Esophagus muscularis mucosa (tissue), 4 donors: ENCODE measurements around the gene ZMYM2. TPM values are rescaled to one million over a fixed set of nuclear protein-coding genes. Genes with fewer than 3 reads are reported as not detected.
A peak's percentile ranks its signal among the peaks of the same experiment; 100 is the strongest.

Experiments
- DNase-seq: peaks from one replicate; pipeline ENCODE4 v3.0.0-alpha.2; 2017; ENCODE audit errors: extremely low spot score
- H3K27ac ChIP-seq, 4 donors: fragments of 200-600 bp; sonication (generic); replicated peaks in 1 of 4; 1 replicate in 3 of 4; 2 replicates in 1 of 4; pipeline ENCODE4 v1.5.1; 2016 to 2019; ENCODE audit warnings: mild to moderate bottlenecking in 1 of 4
- H3K27me3 ChIP-seq, 4 donors: fragments of 200-600 bp; sonication (generic); one replicate each; pipeline versions ENCODE4 v1.5.1 to v1.6.0; 2016 to 2019
- H3K36me3 ChIP-seq, 4 donors: fragments of 200-600 bp; sonication (generic); one replicate each; pipeline ENCODE4 v1.5.1; 2016 to 2019
- H3K4me1 ChIP-seq, 4 donors: fragments of 200-600 bp; sonication (generic); one replicate each; pipeline ENCODE4 v1.5.1; 2016 to 2019
- H3K4me3 ChIP-seq, 4 donors: fragments of 200-600 bp; sonication (generic); 1 replicate in 2 of 4; 2 replicates in 2 of 4; pipeline ENCODE4 v1.5.1; 2016 to 2019; ENCODE audit warnings: mild to moderate bottlenecking in 4 of 4, moderate library complexity in 1 of 4
- H3K9me3 ChIP-seq, 4 donors: fragments of 200-600 bp; sonication (generic); 1 replicate in 3 of 4; 2 replicates in 1 of 4; pipeline ENCODE4 v1.5.1; 2016 to 2019
- EP300 ChIP-seq: sonication (generic); formaldehyde crosslinking; IDR thresholded peaks from one replicate; pipeline ENCODE4 v1.6.1; 2017; ENCODE audit warnings: antibody characterized with exemption
- POLR2A ChIP-seq: fragments of 450-650 bp; IDR thresholded peaks from one replicate; pipeline ENCODE4 v1.6.1; 2017; ENCODE audit warnings: antibody characterized with exemption, moderate library complexity, mild to moderate bottlenecking, low read depth
- POLR2AphosphoS5 ChIP-seq, 2 donors: sonication (generic); formaldehyde crosslinking; IDR thresholded peaks; one replicate each; pipeline ENCODE4 v1.6.1; 2017; ENCODE audit warnings: antibody characterized with exemption in 2 of 2
- WGBS: methylation state at CpG from one replicate; pipeline ENCODE4 v1.1.5; 2018; 5-methylcytosine and 5-hydroxymethylcytosine counted together
- intact Hi-C: fragments of 100-400 bp; cut with DNase I; formaldehyde crosslinking; loops from one replicate; pipeline ENCODE4 v1.15.1; 2023
- total RNA-seq, 4 donors: library from RNA; depleted of rRNA; stranded (reverse); fragments of >200 nt; gene quantifications; one replicate each; pipeline versions ENCODE4 v1.1.0 to v1.2.1, GENCODE V29; 2016
- TF ChIP-seq, protein P1 (sequence below), 3 experiments: fragments of 200-600 bp in 2 of 3; fragments of 450-650 bp in 1 of 3; sonication (generic) in 2 of 3; IDR thresholded peaks; one replicate each; pipeline ENCODE4 v1.5.1; 2017 to 2019; ENCODE audit warnings: antibody characterized with exemption in 3 of 3, mild to moderate bottlenecking in 2 of 3, moderate library complexity in 1 of 3

ZMYM2 gene
- total RNA-seq, 4 donors from 2014 or later: 36.8 to 49.4 (median 45.5) TPM

DNA sequence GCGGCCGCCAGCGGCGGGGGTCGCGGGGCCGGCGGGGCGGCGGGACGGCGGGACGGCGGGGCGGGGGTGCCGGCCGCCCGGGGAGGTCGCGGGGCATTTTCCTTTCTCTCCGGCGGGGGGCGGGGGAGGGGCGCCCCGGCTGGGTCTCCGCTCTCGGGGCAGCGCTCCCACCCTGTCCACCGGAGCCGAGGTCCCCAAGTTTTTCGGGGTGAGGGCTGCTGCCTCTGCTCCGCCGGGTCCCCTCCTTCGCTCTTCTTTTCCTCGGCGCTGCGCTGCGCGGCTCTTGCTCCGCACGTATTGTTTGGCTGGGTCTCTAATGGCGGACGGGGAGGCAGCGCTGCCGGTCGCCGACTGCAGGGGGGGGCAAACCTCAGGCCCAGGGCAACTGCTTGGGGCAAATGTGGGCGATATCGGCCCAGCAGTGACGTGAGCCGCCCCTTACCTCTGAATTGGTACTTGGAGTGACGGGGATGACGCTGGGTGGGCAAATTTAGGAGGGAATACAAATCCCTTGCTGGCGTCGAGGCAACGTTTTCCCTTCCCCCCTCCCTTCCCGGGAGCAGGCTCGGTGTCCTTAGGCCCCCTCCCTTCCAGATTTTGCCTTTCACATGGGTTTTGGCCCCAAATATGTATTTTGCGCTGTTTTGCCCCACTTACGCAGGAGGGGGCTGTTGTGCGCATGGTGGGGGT is 759 bp downstream of the ZMYM2 start:
- TF ChIP-seq, protein P1, sequence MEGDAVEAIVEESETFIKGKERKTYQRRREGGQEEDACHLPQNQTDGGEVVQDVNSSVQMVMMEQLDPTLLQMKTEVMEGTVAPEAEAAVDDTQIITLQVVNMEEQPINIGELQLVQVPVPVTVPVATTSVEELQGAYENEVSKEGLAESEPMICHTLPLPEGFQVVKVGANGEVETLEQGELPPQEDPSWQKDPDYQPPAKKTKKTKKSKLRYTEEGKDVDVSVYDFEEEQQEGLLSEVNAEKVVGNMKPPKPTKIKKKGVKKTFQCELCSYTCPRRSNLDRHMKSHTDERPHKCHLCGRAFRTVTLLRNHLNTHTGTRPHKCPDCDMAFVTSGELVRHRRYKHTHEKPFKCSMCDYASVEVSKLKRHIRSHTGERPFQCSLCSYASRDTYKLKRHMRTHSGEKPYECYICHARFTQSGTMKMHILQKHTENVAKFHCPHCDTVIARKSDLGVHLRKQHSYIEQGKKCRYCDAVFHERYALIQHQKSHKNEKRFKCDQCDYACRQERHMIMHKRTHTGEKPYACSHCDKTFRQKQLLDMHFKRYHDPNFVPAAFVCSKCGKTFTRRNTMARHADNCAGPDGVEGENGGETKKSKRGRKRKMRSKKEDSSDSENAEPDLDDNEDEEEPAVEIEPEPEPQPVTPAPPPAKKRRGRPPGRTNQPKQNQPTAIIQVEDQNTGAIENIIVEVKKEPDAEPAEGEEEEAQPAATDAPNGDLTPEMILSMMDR (IDR thresholded peaks at IDR 0.05): peak in 1 of 3 experiments; percentile 29
- TF ChIP-seq POLR2AphosphoS5 (IDR thresholded peaks at IDR 0.05) (peak in 1 of 2 donors; percentile 16), EP300 (no peak)

DNA sequence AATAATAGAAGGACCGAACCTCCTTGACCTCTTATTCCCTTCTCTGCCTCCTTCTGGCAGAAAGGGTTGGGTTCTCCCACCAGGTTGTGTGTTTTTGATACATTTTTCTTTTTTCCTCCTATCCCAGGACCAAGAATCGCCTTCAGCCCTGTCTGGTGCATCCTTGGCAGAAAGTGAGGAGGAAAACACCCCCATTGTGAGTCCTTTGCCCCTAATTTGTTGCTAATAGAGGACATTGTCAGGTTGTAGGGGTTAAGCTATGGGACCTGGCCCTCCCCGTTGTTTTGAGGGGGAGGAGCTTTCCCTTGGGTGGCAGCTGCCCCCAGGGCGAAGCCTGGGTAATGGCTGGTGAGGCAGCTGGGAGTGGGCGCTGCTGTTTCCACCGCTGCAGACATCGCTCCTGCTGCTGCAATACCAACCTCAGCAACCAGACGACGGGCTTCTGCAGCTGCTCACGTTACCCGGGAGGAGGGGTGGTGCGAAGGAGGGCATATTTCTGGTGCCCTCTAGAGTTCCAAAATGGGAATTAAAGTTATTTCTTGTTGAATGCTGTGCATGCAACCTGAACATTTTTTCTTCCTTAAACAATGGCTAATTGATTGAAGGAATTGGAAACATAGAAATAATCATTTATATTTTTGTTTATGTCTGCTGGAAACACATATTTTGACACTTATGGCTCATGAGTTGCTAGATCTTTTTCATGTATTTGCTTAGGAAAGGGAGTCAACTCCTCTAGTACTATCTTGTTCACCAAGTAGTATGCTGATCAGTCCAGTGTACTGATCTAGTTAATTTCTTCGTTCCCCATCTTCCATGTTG is 1.5 kb downstream of the ZMYM2 start:
- Histone ChIP-seq H3K4me3 (peak overlapping the region; percentile 70 to 84 (median 73)), H3K9me3 (no peaks in the 10 kb centered on the region), H3K27ac (peak overlapping the region; percentile 97 to 99 (median 98)), H3K27me3 (no peaks in the 10 kb centered on the region), H3K4me1 (peaks cover 42 to 63% (median 60%) of the 10 kb centered on the region in 4 donors), H3K36me3 (peaks cover 0 to 8% (median 6%) of the 10 kb centered on the region in 4 donors)
- WGBS: 3% methylated on average over 9 of the region's 13 CpGs
- no peak for DNase-seq
- TF ChIP-seq POLR2A (no peak), POLR2AphosphoS5 (IDR thresholded peaks at IDR 0.05) (peak; percentile 71 to 89), EP300 (no peak)
- TF ChIP-seq, protein P1 (IDR thresholded peaks at IDR 0.05): peak; percentile 90 to 94 (median 91)
- intact Hi-C loops: loop anchor here (5.0 kb wide), 3 partner anchors 33 to 328 kb away; partner anchors contain the start of genes MPHOSPH8 and PSPC1

More for the DNA sequence above, 759 bp downstream of the ZMYM2 start:
- Histone ChIP-seq H3K36me3 (peaks cover 0 to 8% (median 4%) of the 10 kb centered on the region in 4 donors), H3K27ac (peak overlapping the region; percentile 97 to 99 (median 98)), H3K4me1 (peaks cover 40 to 57% (median 55%) of the 10 kb centered on the region in 4 donors), H3K27me3 (no peaks in the 10 kb centered on the region), H3K4me3 (peak overlapping the region; percentile 70 to 84 (median 73)), H3K9me3 (no peaks in the 10 kb centered on the region)
- DNase-seq: no peak
- intact Hi-C loops: loop anchor here (5.0 kb wide), 2 partner anchors 177 to 327 kb away; partner anchors contain the start of genes MPHOSPH8 and PSPC1
- under 1% methylated on average over 21 of the region's 61 CpGs for WGBS

DNA sequence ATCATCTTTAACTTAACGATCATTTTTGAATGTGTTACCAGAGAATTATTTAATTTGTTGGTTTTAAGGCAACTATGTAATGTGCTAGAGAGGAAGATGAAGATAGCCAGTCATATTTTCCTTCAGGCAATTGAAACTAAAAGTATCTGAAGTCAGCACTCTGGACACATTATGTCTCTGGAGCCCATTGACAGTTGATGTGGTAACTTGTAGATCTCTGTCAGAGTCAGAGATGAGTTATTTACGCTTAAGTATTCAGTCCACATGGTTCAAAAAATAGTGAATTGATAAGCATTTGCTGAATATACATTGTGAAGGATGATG is 2.1 kb downstream of the ZMYM2 start:
- Histone ChIP-seq H3K4me3 (peak overlapping the region; percentile 70 to 84 (median 73)), H3K27me3 (no peaks in the 10 kb centered on the region), H3K9me3 (no peaks in the 10 kb centered on the region), H3K4me1 (peaks cover 42 to 64% (median 62%) of the 10 kb centered on the region in 4 donors), H3K27ac (peak overlapping the region; percentile 97 to 99 (median 98)), H3K36me3 (peaks cover 0 to 8% (median 6%) of the 10 kb centered on the region in 4 donors)
- intact Hi-C loops: loop anchor here (5.0 kb wide), 1 partner anchor 33 kb away; no protein-coding TSS in a partner anchor
- DNase-seq: no peak
- WGBS: 71% methylated on average over 2 of the region's 2 CpGs
- TF ChIP-seq POLR2AphosphoS5 (IDR thresholded peaks at IDR 0.05) (no peak), POLR2A (no peak), EP300 (no peak)

DNA sequence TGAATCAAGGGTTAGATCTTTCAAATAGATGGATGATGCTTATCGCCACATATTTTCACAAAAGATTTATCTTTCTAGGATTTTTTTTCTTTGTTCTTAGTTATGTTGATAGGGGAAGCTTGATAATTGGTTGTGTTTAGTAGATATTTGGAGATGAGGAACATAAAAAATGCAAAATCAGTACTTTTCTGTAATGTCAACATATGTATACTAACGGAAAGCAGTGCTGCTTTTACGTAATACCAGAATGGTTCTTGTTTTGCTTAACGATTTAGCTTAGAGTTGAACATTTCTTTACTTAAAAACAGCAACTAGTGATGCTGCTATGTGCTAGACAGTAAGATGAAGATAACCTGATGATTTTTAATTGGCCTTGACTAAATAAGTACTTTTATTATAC is 3.0 kb downstream of the ZMYM2 start:
- Histone ChIP-seq H3K27ac (peak overlapping the region in 3 of 4 donors; percentile 9 to 97 (median 31)), H3K9me3 (no peaks in the 10 kb centered on the region), H3K4me3 (peak overlapping the region in 1 of 4 donors; percentile 7), H3K4me1 (peaks cover 42 to 71% (median 64%) of the 10 kb centered on the region in 4 donors), H3K27me3 (no peaks in the 10 kb centered on the region), H3K36me3 (peaks cover 0 to 16% (median 14%) of the 10 kb centered on the region in 4 donors)
- WGBS: 46% methylated on average over 4 of the region's 4 CpGs
- DNase-seq: no peak
- TF ChIP-seq POLR2A: no peak
- TF ChIP-seq EP300: no peak
- TF ChIP-seq, protein P1 (IDR thresholded peaks at IDR 0.05): no peak
- TF ChIP-seq POLR2AphosphoS5 (IDR thresholded peaks at IDR 0.05): no peak
- intact Hi-C loops: loop anchor here (5.0 kb wide), 1 partner anchor 34 kb away; no protein-coding TSS in a partner anchor
